ENCODE data around the gene SZT2.

GRCh38 chr1:43477716-43478115, 88.0 kb downstream of the SZT2 start:
- TF ChIP-seq, protein P1, sequence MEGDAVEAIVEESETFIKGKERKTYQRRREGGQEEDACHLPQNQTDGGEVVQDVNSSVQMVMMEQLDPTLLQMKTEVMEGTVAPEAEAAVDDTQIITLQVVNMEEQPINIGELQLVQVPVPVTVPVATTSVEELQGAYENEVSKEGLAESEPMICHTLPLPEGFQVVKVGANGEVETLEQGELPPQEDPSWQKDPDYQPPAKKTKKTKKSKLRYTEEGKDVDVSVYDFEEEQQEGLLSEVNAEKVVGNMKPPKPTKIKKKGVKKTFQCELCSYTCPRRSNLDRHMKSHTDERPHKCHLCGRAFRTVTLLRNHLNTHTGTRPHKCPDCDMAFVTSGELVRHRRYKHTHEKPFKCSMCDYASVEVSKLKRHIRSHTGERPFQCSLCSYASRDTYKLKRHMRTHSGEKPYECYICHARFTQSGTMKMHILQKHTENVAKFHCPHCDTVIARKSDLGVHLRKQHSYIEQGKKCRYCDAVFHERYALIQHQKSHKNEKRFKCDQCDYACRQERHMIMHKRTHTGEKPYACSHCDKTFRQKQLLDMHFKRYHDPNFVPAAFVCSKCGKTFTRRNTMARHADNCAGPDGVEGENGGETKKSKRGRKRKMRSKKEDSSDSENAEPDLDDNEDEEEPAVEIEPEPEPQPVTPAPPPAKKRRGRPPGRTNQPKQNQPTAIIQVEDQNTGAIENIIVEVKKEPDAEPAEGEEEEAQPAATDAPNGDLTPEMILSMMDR (IDR thresholded peaks at IDR 0.05), result no peak
- TF ChIP-seq POLR2A (IDR thresholded peaks at IDR 0.05), result no peak

Data from right lobe of liver (tissue), 4 donors.